ENCODE data around the gene VAV3.

Gene VAV3

DNA sequence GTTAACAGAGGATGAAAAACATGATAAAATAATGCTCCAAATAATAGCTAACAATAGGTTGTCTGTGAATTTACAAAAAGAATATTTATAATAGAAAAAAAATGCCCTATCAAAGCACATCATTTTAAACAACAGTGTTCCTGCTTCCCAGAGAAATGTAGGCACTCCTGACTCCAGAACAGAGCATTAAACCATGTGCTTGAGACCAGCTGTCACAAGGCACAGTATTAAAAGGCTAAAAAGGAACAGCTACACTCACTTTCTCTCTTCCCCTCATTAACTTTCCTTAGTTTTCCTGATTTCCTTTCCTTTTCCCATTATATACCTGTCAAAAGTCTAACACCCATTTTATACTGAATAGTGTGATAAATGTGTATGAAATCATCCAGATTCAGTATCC is 10.9 kb downstream of the VAV3 start:
- Histone ChIP-seq H3K4me1 (ENCODE audit: control insufficient read depth, insufficient read depth, low read length, poor library complexity, severe bottlenecking) (no peaks in the 10 kb centered on the region), H3K27ac (ENCODE audit: insufficient read depth, low read length, poor library complexity, severe bottlenecking) (no peak overlapping the region), H3K9me3 (ENCODE audit: control insufficient read depth, low read length) (no peaks in the 10 kb centered on the region), H3K36me3 (ENCODE audit: control insufficient read depth, insufficient read depth, low read length) (no peaks in the 10 kb centered on the region), H3K27me3 (replicated peaks; ENCODE audit: control insufficient read depth, insufficient read depth, low read length, poor library complexity, severe bottlenecking) (no peaks in the 10 kb centered on the region), H3K4me3 (ENCODE audit: insufficient read depth, low read depth, low read length, poor library complexity, severe bottlenecking) (no peak overlapping the region)
- DNase-seq = no peak

DNA sequence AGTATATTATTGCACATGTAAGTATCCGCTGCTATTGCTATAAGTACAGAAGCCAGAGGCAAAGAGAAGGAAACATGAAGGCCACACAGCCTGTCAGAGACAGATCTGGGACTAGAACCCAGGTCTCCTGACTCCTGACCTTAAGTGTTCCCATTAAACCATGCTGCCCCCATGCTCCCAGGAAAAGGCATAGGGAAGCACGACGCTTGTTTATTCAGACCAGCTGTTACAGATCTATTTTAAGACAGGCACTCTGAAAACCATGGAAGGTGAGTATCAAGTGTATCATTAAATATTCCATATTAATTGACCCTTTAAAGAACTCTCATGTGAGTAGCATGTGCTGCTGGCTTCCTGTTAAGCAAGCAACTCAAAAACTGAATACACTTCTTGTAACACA is 11.4 kb downstream of the VAV3 start:
- no peaks in the 10 kb centered on the region for H3K36me3 ChIP-seq (ENCODE audit: control insufficient read depth, insufficient read depth, low read length)

DNA sequence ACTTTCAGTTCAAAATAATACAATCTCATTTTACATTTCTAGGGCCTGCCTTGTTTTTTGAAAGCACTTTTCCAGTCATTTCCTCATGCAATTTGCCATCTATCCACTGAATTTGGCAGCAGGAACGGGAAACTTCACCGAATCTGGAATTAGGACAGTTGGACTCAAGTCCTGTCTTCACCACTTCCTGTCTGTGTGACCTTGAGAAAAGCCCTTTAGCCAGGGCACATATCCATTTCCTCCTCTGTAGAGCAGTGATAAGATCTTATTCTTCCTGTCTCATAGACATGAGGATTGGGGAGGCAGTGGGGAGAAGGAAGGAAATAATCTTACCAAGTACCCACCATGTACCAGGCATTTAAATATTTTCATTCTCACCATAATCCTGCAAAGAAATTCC is 12.0 kb downstream of the VAV3 start:
- Histone ChIP-seq H3K36me3 (ENCODE audit: control insufficient read depth, insufficient read depth, low read length) (no peaks in the 10 kb centered on the region), H3K27me3 (replicated peaks; ENCODE audit: control insufficient read depth, insufficient read depth, low read length, poor library complexity, severe bottlenecking) (no peaks in the 10 kb centered on the region), H3K4me3 (ENCODE audit: insufficient read depth, low read depth, low read length, poor library complexity, severe bottlenecking) (no peak overlapping the region), H3K4me1 (ENCODE audit: control insufficient read depth, insufficient read depth, low read length, poor library complexity, severe bottlenecking) (no peaks in the 10 kb centered on the region), H3K27ac (ENCODE audit: insufficient read depth, low read length, poor library complexity, severe bottlenecking) (no peak overlapping the region), H3K9me3 (ENCODE audit: control insufficient read depth, low read length) (no peaks in the 10 kb centered on the region)
- DNase-seq = no peak

More for the DNA sequence above, 11.4 kb downstream of the VAV3 start:
- DNase-seq = no peak
- H3K4me3 ChIP-seq (ENCODE audit: insufficient read depth, low read depth, low read length, poor library complexity, severe bottlenecking) = no peak overlapping the region
- no peak overlapping the region for H3K27ac ChIP-seq (ENCODE audit: insufficient read depth, low read length, poor library complexity, severe bottlenecking)
- no peaks in the 10 kb centered on the region for H3K9me3 ChIP-seq (ENCODE audit: control insufficient read depth, low read length)
- H3K4me1 ChIP-seq (ENCODE audit: control insufficient read depth, insufficient read depth, low read length, poor library complexity, severe bottlenecking) = no peaks in the 10 kb centered on the region
- no peaks in the 10 kb centered on the region for H3K27me3 ChIP-seq (replicated peaks; ENCODE audit: control insufficient read depth, insufficient read depth, low read length, poor library complexity, severe bottlenecking)

DNA sequence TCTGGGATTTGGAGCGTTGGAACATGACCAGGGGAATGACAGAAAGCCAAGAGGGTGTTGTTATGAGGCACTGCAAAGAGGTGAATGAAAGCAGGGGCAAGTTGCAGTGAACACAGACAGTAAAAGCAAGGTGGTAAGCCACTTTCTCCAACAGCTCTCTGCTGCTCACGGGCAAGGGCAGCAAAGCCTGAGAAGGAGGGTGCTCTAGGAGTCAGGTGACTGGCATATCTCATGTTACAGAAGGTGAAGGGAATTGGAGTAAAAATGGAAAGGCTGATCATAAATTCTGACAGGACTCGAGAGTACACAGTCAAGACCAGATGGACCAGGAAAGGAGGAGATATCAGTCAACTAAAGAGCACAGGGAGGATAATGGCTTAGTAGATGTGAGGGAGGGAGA is 14.5 kb downstream of the VAV3 start:
- Histone ChIP-seq H3K9me3 (ENCODE audit: control insufficient read depth, low read length) (no peaks in the 10 kb centered on the region), H3K27me3 (replicated peaks; ENCODE audit: control insufficient read depth, insufficient read depth, low read length, poor library complexity, severe bottlenecking) (no peaks in the 10 kb centered on the region), H3K4me3 (ENCODE audit: insufficient read depth, low read depth, low read length, poor library complexity, severe bottlenecking) (no peak overlapping the region), H3K27ac (ENCODE audit: insufficient read depth, low read length, poor library complexity, severe bottlenecking) (no peak overlapping the region), H3K36me3 (ENCODE audit: control insufficient read depth, insufficient read depth, low read length) (no peaks in the 10 kb centered on the region), H3K4me1 (ENCODE audit: control insufficient read depth, insufficient read depth, low read length, poor library complexity, severe bottlenecking) (no peaks in the 10 kb centered on the region)
- no peak for DNase-seq

DNA sequence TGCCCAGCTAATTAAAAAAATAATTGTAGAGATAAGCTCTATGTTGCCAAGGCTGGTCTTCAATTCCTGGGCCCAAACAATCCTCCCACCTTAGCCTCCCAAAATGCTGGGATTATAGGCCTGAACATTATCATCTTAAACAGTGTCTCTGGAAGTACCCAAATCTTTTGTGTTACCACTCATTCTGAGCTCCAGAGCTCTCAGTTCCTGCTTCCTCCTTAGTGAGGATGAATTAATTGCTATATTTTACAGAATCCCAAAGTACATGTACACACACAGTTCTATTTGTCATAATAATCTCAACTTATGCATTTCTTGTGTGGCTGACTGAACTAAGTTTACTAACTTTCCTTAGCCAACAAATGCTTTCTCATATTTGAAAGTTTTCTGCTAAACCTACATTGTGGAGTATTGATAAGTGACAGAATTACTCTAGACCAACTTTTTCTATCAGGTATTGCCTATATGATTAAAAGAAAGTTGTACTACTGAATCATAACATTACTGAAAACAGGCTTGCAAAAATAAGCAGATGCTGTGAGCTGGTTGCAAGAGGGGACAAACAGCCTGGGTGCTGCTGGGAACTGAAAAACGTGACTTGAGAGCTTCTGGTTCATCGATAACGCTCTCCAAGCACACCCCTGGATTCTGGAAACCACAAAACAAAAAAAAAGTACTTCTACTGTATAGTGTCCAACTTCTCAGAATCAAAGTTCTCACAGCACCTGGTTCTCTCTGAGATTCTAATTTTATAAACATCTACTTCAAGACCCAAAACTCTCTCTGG is 15.3 kb downstream of the VAV3 start:
- no peak for DNase-seq
- no peak overlapping the region for H3K27ac ChIP-seq (ENCODE audit: insufficient read depth, low read length, poor library complexity, severe bottlenecking)

DNA sequence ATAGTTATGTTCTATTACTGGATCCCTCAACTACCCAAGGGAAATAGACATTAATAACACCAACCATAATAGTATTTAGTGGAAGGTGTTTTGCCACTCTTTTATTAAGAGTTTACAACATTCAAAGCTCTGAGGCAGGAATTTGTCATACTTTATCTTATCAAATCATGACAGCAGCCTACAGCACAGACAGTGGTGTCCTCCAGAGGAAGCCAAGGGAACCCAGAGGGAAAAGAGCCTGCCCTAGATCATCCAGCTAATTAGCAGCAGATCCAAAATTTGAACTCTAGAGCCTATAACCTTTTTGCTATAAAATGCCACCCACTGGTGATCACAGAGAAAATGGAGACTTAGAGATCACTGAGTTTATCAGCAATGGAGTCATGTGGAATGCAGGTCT is 18.2 kb downstream of the VAV3 start:
- no peak for DNase-seq
- H3K36me3 ChIP-seq (ENCODE audit: control insufficient read depth, insufficient read depth, low read length) = no peaks in the 10 kb centered on the region
- no peaks in the 10 kb centered on the region for H3K9me3 ChIP-seq (ENCODE audit: control insufficient read depth, low read length)
- no peak overlapping the region for H3K4me3 ChIP-seq (ENCODE audit: insufficient read depth, low read depth, low read length, poor library complexity, severe bottlenecking)
- no peak overlapping the region for H3K27ac ChIP-seq (ENCODE audit: insufficient read depth, low read length, poor library complexity, severe bottlenecking)
- H3K4me1 ChIP-seq (ENCODE audit: control insufficient read depth, insufficient read depth, low read length, poor library complexity, severe bottlenecking) = no peaks in the 10 kb centered on the region
- H3K27me3 ChIP-seq (replicated peaks; ENCODE audit: control insufficient read depth, insufficient read depth, low read length, poor library complexity, severe bottlenecking) = no peaks in the 10 kb centered on the region

More for the DNA sequence above, 15.3 kb downstream of the VAV3 start:
- Histone ChIP-seq H3K4me3 (ENCODE audit: insufficient read depth, low read depth, low read length, poor library complexity, severe bottlenecking) (no peak overlapping the region), H3K9me3 (ENCODE audit: control insufficient read depth, low read length) (no peaks in the 10 kb centered on the region), H3K36me3 (ENCODE audit: control insufficient read depth, insufficient read depth, low read length) (no peaks in the 10 kb centered on the region), H3K4me1 (ENCODE audit: control insufficient read depth, insufficient read depth, low read length, poor library complexity, severe bottlenecking) (no peaks in the 10 kb centered on the region), H3K27me3 (replicated peaks; ENCODE audit: control insufficient read depth, insufficient read depth, low read length, poor library complexity, severe bottlenecking) (no peaks in the 10 kb centered on the region)

DNA sequence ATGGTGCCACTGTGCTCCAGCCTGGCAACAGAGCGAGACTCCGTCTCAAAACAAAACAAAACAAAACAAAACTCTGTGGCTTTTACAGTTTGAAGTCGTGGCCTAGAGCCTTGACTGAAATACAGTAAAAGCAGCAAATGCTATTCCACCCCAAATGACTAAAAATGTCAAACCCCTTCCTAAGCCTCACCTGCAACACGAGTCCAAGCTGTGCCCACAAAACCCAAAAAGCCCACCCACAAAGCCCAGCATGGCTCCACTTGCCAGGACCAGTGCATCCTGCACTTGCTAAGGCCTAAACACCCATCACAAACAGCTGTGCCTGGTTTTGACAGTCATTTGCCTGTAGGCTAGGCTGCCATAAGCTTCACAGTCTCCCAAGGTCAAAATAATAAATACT is 21.3 kb downstream of the VAV3 start:
- H3K4me1 ChIP-seq (ENCODE audit: control insufficient read depth, insufficient read depth, low read length, poor library complexity, severe bottlenecking) = no peaks in the 10 kb centered on the region
- no peak overlapping the region for H3K27ac ChIP-seq (ENCODE audit: insufficient read depth, low read length, poor library complexity, severe bottlenecking)
- H3K36me3 ChIP-seq (ENCODE audit: control insufficient read depth, insufficient read depth, low read length) = no peaks in the 10 kb centered on the region
- no peak overlapping the region for H3K4me3 ChIP-seq (ENCODE audit: insufficient read depth, low read depth, low read length, poor library complexity, severe bottlenecking)
- H3K27me3 ChIP-seq (replicated peaks; ENCODE audit: control insufficient read depth, insufficient read depth, low read length, poor library complexity, severe bottlenecking) = no peaks in the 10 kb centered on the region
- no peak for DNase-seq
- H3K9me3 ChIP-seq (ENCODE audit: control insufficient read depth, low read length) = no peaks in the 10 kb centered on the region

DNA sequence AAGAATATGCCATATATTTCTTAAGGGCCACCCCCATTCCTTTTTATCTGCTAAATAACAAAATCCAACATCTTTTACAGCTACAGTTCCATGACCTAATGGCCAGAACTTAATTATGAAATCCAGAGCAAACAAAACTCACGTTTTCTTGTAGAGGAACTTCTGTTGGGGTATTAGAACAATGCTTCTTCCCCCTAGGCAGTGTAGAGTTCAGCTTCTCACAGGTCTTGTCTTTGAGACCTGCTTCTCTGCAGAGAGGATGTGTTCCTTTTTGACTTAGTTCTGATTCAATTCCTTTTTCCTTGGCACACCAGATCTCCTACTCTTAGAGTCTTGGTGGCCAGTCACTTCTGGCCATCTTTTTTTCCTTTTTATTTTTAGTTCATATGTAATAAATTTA is 22.2 kb downstream of the VAV3 start:
- Histone ChIP-seq H3K27me3 (replicated peaks; ENCODE audit: control insufficient read depth, insufficient read depth, low read length, poor library complexity, severe bottlenecking) (no peaks in the 10 kb centered on the region), H3K4me3 (ENCODE audit: insufficient read depth, low read depth, low read length, poor library complexity, severe bottlenecking) (no peak overlapping the region), H3K9me3 (ENCODE audit: control insufficient read depth, low read length) (no peaks in the 10 kb centered on the region), H3K4me1 (ENCODE audit: control insufficient read depth, insufficient read depth, low read length, poor library complexity, severe bottlenecking) (no peaks in the 10 kb centered on the region), H3K36me3 (ENCODE audit: control insufficient read depth, insufficient read depth, low read length) (no peaks in the 10 kb centered on the region), H3K27ac (ENCODE audit: insufficient read depth, low read length, poor library complexity, severe bottlenecking) (no peak overlapping the region)
- no peak for DNase-seq

DNA sequence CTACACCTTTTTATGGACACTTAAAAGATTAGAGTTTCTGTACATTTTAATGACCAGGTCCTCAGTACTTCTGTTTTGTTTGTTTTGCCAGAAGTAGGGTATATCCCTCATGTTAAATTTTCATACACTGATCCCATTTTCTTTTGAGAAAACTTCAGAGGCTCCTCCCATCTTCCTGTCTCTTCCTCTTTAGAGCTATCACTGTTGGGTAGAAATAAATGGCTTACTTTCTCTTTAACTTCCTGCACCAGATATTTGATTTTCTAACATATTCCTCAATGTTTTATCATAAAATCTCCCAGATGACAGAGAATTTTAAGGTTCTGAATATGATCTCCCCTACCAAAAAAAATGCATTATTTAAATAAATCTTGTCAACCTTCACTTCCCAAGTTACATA is 23.4 kb downstream of the VAV3 start:
- no peaks in the 10 kb centered on the region for H3K36me3 ChIP-seq (ENCODE audit: control insufficient read depth, insufficient read depth, low read length)
- no peak for DNase-seq
- no peaks in the 10 kb centered on the region for H3K9me3 ChIP-seq (ENCODE audit: control insufficient read depth, low read length)
- H3K27ac ChIP-seq (ENCODE audit: insufficient read depth, low read length, poor library complexity, severe bottlenecking) = no peak overlapping the region
- H3K4me1 ChIP-seq (ENCODE audit: control insufficient read depth, insufficient read depth, low read length, poor library complexity, severe bottlenecking) = no peaks in the 10 kb centered on the region
- H3K27me3 ChIP-seq (replicated peaks; ENCODE audit: control insufficient read depth, insufficient read depth, low read length, poor library complexity, severe bottlenecking) = no peaks in the 10 kb centered on the region
- no peak overlapping the region for H3K4me3 ChIP-seq (ENCODE audit: insufficient read depth, low read depth, low read length, poor library complexity, severe bottlenecking)

DNA sequence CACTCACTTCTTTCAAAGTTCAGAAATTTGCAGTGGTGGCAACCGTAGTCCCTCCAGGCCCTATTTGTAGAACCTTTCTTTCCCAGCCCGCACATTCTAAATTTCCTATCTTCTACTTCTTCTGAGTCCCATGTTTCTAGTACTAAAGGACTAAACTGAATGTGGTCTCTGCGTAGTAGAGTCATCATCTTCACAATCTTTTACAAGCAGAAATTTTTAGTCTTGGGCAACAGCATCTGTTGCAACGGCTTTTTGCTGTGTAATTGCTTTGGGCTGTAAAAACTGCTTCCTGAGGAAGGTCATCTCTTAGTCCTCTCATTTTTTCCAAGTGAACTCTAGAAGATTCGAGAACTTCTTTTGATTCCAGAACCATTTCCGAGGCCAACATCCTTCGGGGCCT is 23.9 kb downstream of the VAV3 start:
- no peak overlapping the region for H3K27ac ChIP-seq (ENCODE audit: insufficient read depth, low read length, poor library complexity, severe bottlenecking)
- H3K36me3 ChIP-seq (ENCODE audit: control insufficient read depth, insufficient read depth, low read length) = no peaks in the 10 kb centered on the region
- no peaks in the 10 kb centered on the region for H3K9me3 ChIP-seq (ENCODE audit: control insufficient read depth, low read length)
- no peaks in the 10 kb centered on the region for H3K27me3 ChIP-seq (replicated peaks; ENCODE audit: control insufficient read depth, insufficient read depth, low read length, poor library complexity, severe bottlenecking)
- no peaks in the 10 kb centered on the region for H3K4me1 ChIP-seq (ENCODE audit: control insufficient read depth, insufficient read depth, low read length, poor library complexity, severe bottlenecking)
- no peak for DNase-seq
- H3K4me3 ChIP-seq (ENCODE audit: insufficient read depth, low read depth, low read length, poor library complexity, severe bottlenecking) = no peak overlapping the region
